Daoy (cell line): ENCODE measurements around the gene CEP192. TPM values are rescaled to one million over a fixed set of nuclear protein-coding genes. Genes with fewer than 3 reads are reported as not detected.
"Not testable (repeated sequence)": the region's sequence is repeated elsewhere in the genome, so short reads cannot be mapped to it uniquely, and the experiment has no call there.

Source experiments
- DNase-seq: peaks from one replicate; pipeline ENCODE4 v3.0.0-alpha.2; 2015; ENCODE audit warnings: low read depth
- total RNA-seq: library from RNA; depleted of rRNA; stranded (reverse); fragments of >200 nt; shearing (Covaris generic); gene quantifications from 2 replicates; pipeline ENCODE4 v1.2.3, GENCODE V29; 2014; rRNA removed

CEP192 gene
- total RNA-seq = 18.6 and 20.7 TPM in 2 replicates

- DNase-seq = peak; percentile 98
Observed at GRCh38 chr18:12990967-12991820, at the start of gene CEP192. TSS of gene CEP192 (plus strand) at chr18:12991362. CDS start at chr18:12999425, 8,063 bp downstream.

- DNase-seq = peak; percentile 47
Observed at GRCh38 chr18:12943215-12943614, 47.9 kb upstream of the CEP192 start.

- DNase-seq = peak; percentile 18
Observed at GRCh38 chr18:12944709-12945108, 46.5 kb upstream of the CEP192 start.

- DNase-seq = peak; percentile 51
Observed at GRCh38 chr18:12946549-12947284, 44.4 kb upstream of the CEP192 start.

GRCh38 chr18:12947285-12948049 lies 43.7 kb upstream of the CEP192 start, which contains the start of gene SEH1L:
TSS of gene SEH1L (plus strand) at chr18:12948011. CDS start at chr18:12948122, 111 bp downstream.
- DNase-seq = peak; percentile 98

GRCh38 chr18:12948050-12948804 lies 42.9 kb upstream of the CEP192 start:
- peak; percentile 93 for DNase-seq

- no peak for DNase-seq
Observed at GRCh38 chr18:12958478-12958877, 32.7 kb upstream of the CEP192 start.

GRCh38 chr18:12960395-12960794 lies 30.8 kb upstream of the CEP192 start:
- DNase-seq = no peak

- DNase-seq = no peak
Observed at GRCh38 chr18:12960853-12961397, 30.2 kb upstream of the CEP192 start.

GRCh38 chr18:12963069-12963468 lies 28.1 kb upstream of the CEP192 start:
- no peak for DNase-seq

- no peak for DNase-seq
Observed at GRCh38 chr18:12968115-12968514, 23.0 kb upstream of the CEP192 start.

- DNase-seq = no peak
Observed at GRCh38 chr18:12968619-12969018, 22.5 kb upstream of the CEP192 start.

- no peak for DNase-seq
Observed at GRCh38 chr18:12973562-12974213, 17.5 kb upstream of the CEP192 start.

GRCh38 chr18:12975488-12975887 lies 15.7 kb upstream of the CEP192 start:
- no peak for DNase-seq

- DNase-seq = no peak
Observed at GRCh38 chr18:12976305-12976704, 14.9 kb upstream of the CEP192 start.

- not testable (repeated sequence) for DNase-seq
Observed at GRCh38 chr18:12980065-12980464, 11.1 kb upstream of the CEP192 start.

GRCh38 chr18:12989397-12990122 lies 1.6 kb upstream of the CEP192 start:
- no peak for DNase-seq

- no peak for DNase-seq
Observed at GRCh38 chr18:12990123-12990475, 1.1 kb upstream of the CEP192 start.

GRCh38 chr18:12990641-12990966 lies 558 bp upstream of the CEP192 start:
- DNase-seq = no peak

GRCh38 chr18:12991821-12992179 lies 638 bp downstream of the CEP192 start:
- no peak for DNase-seq
